Measurements from ENCODE around the gene PRKCB.
A peak's percentile ranks its signal among the peaks of the same experiment; 100 is the strongest.

Gene PRKCB

GRCh38 chr16:24246911-24247607, 411.3 kb downstream of the PRKCB start:
- Mint-ChIP-seq H3K9me3 (no peaks in the 10 kb centered on the region), H3K27ac (no peak overlapping the region), H3K4me3 (no peak overlapping the region), H3K27me3 (ENCODE audit: low read depth, poor library complexity) (peaks cover 36% of the 10 kb centered on the region), H3K36me3 (ENCODE audit: low read depth) (no peaks in the 10 kb centered on the region), H3K4me1 (no peaks in the 10 kb centered on the region)
- DNase-seq: no peak
- TF ChIP-seq CTCF (IDR thresholded peaks at IDR 0.05): no peak

GRCh38 chr16:24253192-24253591, 417.4 kb downstream of the PRKCB start:
- DNase-seq: peak; percentile 33
- peak; percentile 72 for TF ChIP-seq CTCF (IDR thresholded peaks at IDR 0.05)
- Mint-ChIP-seq H3K4me3 (no peak overlapping the region), H3K4me1 (no peaks in the 10 kb centered on the region), H3K27me3 (ENCODE audit: low read depth, poor library complexity) (peaks cover 79% of the 10 kb centered on the region), H3K9me3 (no peaks in the 10 kb centered on the region), H3K27ac (no peak overlapping the region), H3K36me3 (ENCODE audit: low read depth) (no peaks in the 10 kb centered on the region)

- no peak for TF ChIP-seq CTCF (IDR thresholded peaks at IDR 0.05)
- Mint-ChIP-seq H3K9me3 (no peaks in the 10 kb centered on the region), H3K4me3 (no peak within 1 kb of the TSS), H3K4me1 (no peaks in the 10 kb centered on the region), H3K27me3 (ENCODE audit: low read depth, poor library complexity) (peaks cover 75% of the 10 kb centered on the region), H3K27ac (no peak within 1 kb of the TSS), H3K36me3 (ENCODE audit: low read depth) (no peaks in the 10 kb centered on the region)
- DNase-seq: peak; percentile 97
These were observed 419.9 kb downstream of the PRKCB start, which contains the start of gene CACNG3 for GRCh38 chr16:24255456-24256371. TSS of gene CACNG3 (plus strand) at chr16:24256335. CDS start at chr16:24256755, 420 bp downstream.

- peaks cover 69% of the 10 kb centered on the region for H3K27me3 Mint-ChIP-seq (ENCODE audit: low read depth, poor library complexity)
- H3K4me1 Mint-ChIP-seq: no peaks in the 10 kb centered on the region
- no peak overlapping the region for H3K4me3 Mint-ChIP-seq
- DNase-seq: no peak
- H3K9me3 Mint-ChIP-seq: no peaks in the 10 kb centered on the region
- H3K27ac Mint-ChIP-seq: no peak overlapping the region
- no peak for TF ChIP-seq CTCF (IDR thresholded peaks at IDR 0.05)
- H3K36me3 Mint-ChIP-seq (ENCODE audit: low read depth): no peaks in the 10 kb centered on the region
These were observed 422.2 kb downstream of the PRKCB start for GRCh38 chr16:24257958-24258357.

- no peak overlapping the region for H3K4me3 Mint-ChIP-seq
- peaks cover 60% of the 10 kb centered on the region for H3K27me3 Mint-ChIP-seq (ENCODE audit: low read depth, poor library complexity)
- no peak overlapping the region for H3K27ac Mint-ChIP-seq
- no peaks in the 10 kb centered on the region for H3K36me3 Mint-ChIP-seq (ENCODE audit: low read depth)
- no peak for TF ChIP-seq CTCF (IDR thresholded peaks at IDR 0.05)
- DNase-seq: no peak
- H3K4me1 Mint-ChIP-seq: no peaks in the 10 kb centered on the region
- H3K9me3 Mint-ChIP-seq: no peaks in the 10 kb centered on the region
These were observed 423.0 kb downstream of the PRKCB start for GRCh38 chr16:24258791-24259190.
